Midbrain (tissue), 1 donor: Measurements from ENCODE around the gene ZNF609.

Source experiments
- DNase-seq: peaks from one replicate; lab custom pipeline; 2025; lab: John Stamatoyannopoulos, UW

ZNF609 gene

GRCh38 chr15:64460206-64460723 lies at the start of gene ZNF609:
TSS of gene ZNF609 (plus strand) at chr15:64460578. CDS start at chr15:64499420, 38,842 bp downstream.
- DNase-seq: peak; percentile 88

- DNase-seq: no peak
These were observed 48.2 kb upstream of the ZNF609 start for GRCh38 chr15:64412216-64412615.

GRCh38 chr15:64422697-64423096 lies 37.7 kb upstream of the ZNF609 start:
- DNase-seq: no peak

- no peak for DNase-seq
These were observed 36.4 kb upstream of the ZNF609 start for GRCh38 chr15:64423970-64424369.

- DNase-seq: no peak
These were observed 35.2 kb upstream of the ZNF609 start for GRCh38 chr15:64425221-64425620.

- peak; percentile 53 for DNase-seq
These were observed 33.4 kb upstream of the ZNF609 start for GRCh38 chr15:64426845-64427465.

- no peak for DNase-seq
These were observed 30.9 kb upstream of the ZNF609 start for GRCh38 chr15:64429448-64429847.

- DNase-seq: no peak
These were observed 30.2 kb upstream of the ZNF609 start for GRCh38 chr15:64430000-64430735.

- no peak for DNase-seq
These were observed 22.4 kb upstream of the ZNF609 start for GRCh38 chr15:64437982-64438381.

GRCh38 chr15:64438653-64439447 lies 21.5 kb upstream of the ZNF609 start:
- no peak for DNase-seq

- DNase-seq: no peak
These were observed 18.5 kb upstream of the ZNF609 start for GRCh38 chr15:64441852-64442251.

- DNase-seq: no peak
These were observed 17.4 kb upstream of the ZNF609 start for GRCh38 chr15:64443016-64443415.

- DNase-seq: no peak
These were observed 16.4 kb upstream of the ZNF609 start for GRCh38 chr15:64443747-64444621.

GRCh38 chr15:64444836-64445235 lies 15.5 kb upstream of the ZNF609 start:
- no peak for DNase-seq

- no peak for DNase-seq
These were observed 12.7 kb upstream of the ZNF609 start for GRCh38 chr15:64447536-64448315.

- peak; percentile 49 for DNase-seq
These were observed 7.2 kb upstream of the ZNF609 start for GRCh38 chr15:64452988-64453688.

- no peak for DNase-seq
These were observed 6.7 kb upstream of the ZNF609 start for GRCh38 chr15:64453689-64454037.

- no peak for DNase-seq
These were observed 6.1 kb upstream of the ZNF609 start for GRCh38 chr15:64454282-64454681.

GRCh38 chr15:64455961-64456371 lies 4.4 kb upstream of the ZNF609 start:
- no peak for DNase-seq

- DNase-seq: no peak
These were observed 3.7 kb upstream of the ZNF609 start for GRCh38 chr15:64456634-64457108.
